ENCODE data around the gene THSD4. TPM values are rescaled to one million over a fixed set of nuclear protein-coding genes. Genes with fewer than 3 reads are reported as not detected.

Gene THSD4
- total and polyA plus RNA-seq, 4 donors, result 6.0 to 42.4 (median 18.5) TPM

- H3K9me3 ChIP-seq (ENCODE audit: control insufficient read depth in 4 of 4, insufficient read depth in 3 of 4, low read length in 3 of 4), result no peaks in the 10 kb centered on the region
- TF ChIP-seq CTCF (IDR thresholded peaks at IDR 0.05; ENCODE audit: control extremely low read depth, extremely low read depth), result no peak
- no peaks in the 10 kb centered on the region for H3K27me3 ChIP-seq (ENCODE audit: control insufficient read depth in 3 of 3, insufficient read depth in 3 of 3, low read length in 2 of 3)
- no peak overlapping the region for H3K27ac ChIP-seq (ENCODE audit: low read depth in 1 of 2, low read length in 1 of 2)
- H3K4me1 ChIP-seq (ENCODE audit: control insufficient read depth in 5 of 5, insufficient read depth in 5 of 5, low read length in 5 of 5), result peaks cover 0 to 3% (median 0%) of the 10 kb centered on the region in 5 donors
- no peak for DNase-seq
- H3K36me3 ChIP-seq (ENCODE audit: control insufficient read depth in 4 of 4, insufficient read depth in 4 of 4, low read length in 4 of 4), result no peaks in the 10 kb centered on the region
- no peak overlapping the region for H3K4me3 ChIP-seq
- ATAC-seq (ENCODE audit: insufficient read depth, low FRiP score), result no peak
- H3K9ac ChIP-seq (ENCODE audit: insufficient read depth in 1 of 2, low read length in 2 of 2), result no peak overlapping the region
These were observed 27.1 kb upstream of the THSD4 start for GRCh38 chr15:71088155-71088554.

DNA sequence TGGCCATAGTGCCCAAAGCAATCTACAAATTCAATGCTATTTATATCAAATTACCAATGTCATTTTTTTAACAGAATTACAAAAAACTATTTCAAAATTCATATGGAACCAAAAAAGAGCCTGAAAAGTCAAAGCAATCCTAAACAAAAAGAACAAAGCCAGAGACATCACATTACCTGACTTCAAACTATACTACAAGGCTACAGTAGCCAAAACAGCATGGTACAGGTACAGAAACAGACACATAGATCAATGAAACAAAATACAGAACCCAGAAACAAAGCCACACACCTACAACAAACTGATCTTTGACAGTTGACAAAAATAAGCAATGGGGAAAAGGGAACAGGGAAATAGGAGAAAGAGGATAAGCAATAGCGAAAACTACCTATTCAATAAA, 26.6 kb upstream of the THSD4 start:
- Histone ChIP-seq H3K27ac (ENCODE audit: low read depth in 1 of 2, low read length in 1 of 2) (no peak overlapping the region), H3K9ac (ENCODE audit: insufficient read depth in 1 of 2, low read length in 2 of 2) (no peak overlapping the region), H3K36me3 (ENCODE audit: control insufficient read depth in 4 of 4, insufficient read depth in 4 of 4, low read length in 4 of 4) (no peaks in the 10 kb centered on the region), H3K4me1 (ENCODE audit: control insufficient read depth in 5 of 5, insufficient read depth in 5 of 5, low read length in 5 of 5) (peaks cover 0 to 5% (median 0%) of the 10 kb centered on the region in 5 donors), H3K4me3 (no peak overlapping the region), H3K27me3 (ENCODE audit: control insufficient read depth in 3 of 3, insufficient read depth in 3 of 3, low read length in 2 of 3) (no peaks in the 10 kb centered on the region), H3K9me3 (ENCODE audit: control insufficient read depth in 4 of 4, insufficient read depth in 3 of 4, low read length in 3 of 4) (no peaks in the 10 kb centered on the region)
- no peak for DNase-seq
- ATAC-seq (ENCODE audit: insufficient read depth, low FRiP score), result no peak
- TF ChIP-seq CTCF (IDR thresholded peaks at IDR 0.05; ENCODE audit: control extremely low read depth, extremely low read depth), result no peak
- WGBS, 2 donors, result 98 to 100% methylated on average over 1 of the region's 1 CpG

DNA sequence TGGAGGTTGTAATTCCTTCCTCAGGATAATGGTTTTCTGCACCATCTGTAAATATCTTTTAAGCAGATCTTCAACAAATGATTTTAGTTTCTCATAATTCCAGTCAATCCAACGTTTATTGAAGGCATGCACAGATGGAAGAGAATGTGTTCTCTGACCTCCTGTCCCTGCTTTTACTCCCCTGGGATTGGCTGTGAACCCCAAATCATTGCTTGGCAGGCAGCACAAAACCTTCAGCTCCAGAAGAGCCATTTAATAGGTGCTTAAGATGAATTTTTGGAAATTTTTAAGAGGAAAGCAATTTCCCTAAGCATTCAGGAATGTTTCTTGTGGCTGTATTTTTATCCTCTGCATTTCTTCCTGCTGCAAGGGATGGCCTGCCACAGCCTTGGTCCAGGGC, 25.5 kb upstream of the THSD4 start:
- H3K4me1 ChIP-seq (ENCODE audit: control insufficient read depth in 5 of 5, insufficient read depth in 5 of 5, low read length in 5 of 5), result peaks cover 0 to 2% (median 0%) of the 10 kb centered on the region in 5 donors
- H3K27me3 ChIP-seq (ENCODE audit: control insufficient read depth in 3 of 3, insufficient read depth in 3 of 3, low read length in 2 of 3), result no peaks in the 10 kb centered on the region
- ATAC-seq (ENCODE audit: insufficient read depth, low FRiP score), result no peak
- no peak overlapping the region for H3K27ac ChIP-seq (ENCODE audit: low read depth in 1 of 2, low read length in 1 of 2)
- H3K9me3 ChIP-seq (ENCODE audit: control insufficient read depth in 4 of 4, insufficient read depth in 3 of 4, low read length in 3 of 4), result peaks cover 0 to 3% (median 0%) of the 10 kb centered on the region in 4 donors
- no peak overlapping the region for H3K9ac ChIP-seq (ENCODE audit: insufficient read depth in 1 of 2, low read length in 2 of 2)
- TF ChIP-seq CTCF (IDR thresholded peaks at IDR 0.05; ENCODE audit: control extremely low read depth, extremely low read depth), result no peak
- no peak for DNase-seq
- WGBS, 2 donors, result 40 to 62% methylated on average over 1 of the region's 1 CpG
- H3K4me3 ChIP-seq, result no peak overlapping the region
- no peaks in the 10 kb centered on the region for H3K36me3 ChIP-seq (ENCODE audit: control insufficient read depth in 4 of 4, insufficient read depth in 4 of 4, low read length in 4 of 4)

DNA sequence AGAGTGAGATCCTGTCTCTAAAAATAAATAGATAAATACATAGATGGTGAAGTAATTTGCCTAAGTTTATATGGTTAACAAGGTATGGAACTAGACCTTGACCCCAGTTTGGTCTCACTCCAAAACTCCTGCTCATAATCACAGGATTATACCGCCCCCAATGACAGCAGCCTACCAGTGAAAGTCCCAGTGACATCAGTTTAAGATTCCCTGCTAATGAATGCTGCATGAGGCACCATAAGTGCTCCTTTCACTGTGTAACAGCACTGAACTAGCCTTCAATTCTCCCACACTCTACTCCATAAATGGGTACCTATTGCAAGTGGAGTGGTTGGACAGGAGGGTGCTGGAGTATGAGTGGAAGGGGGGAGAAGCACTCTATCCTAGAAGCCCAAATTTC, 23.7 kb upstream of the THSD4 start:
- no peak overlapping the region for H3K9ac ChIP-seq (ENCODE audit: insufficient read depth in 1 of 2, low read length in 2 of 2)
- H3K4me1 ChIP-seq (ENCODE audit: control insufficient read depth in 5 of 5, insufficient read depth in 5 of 5, low read length in 5 of 5), result peaks cover 0 to 2% (median 0%) of the 10 kb centered on the region in 5 donors
- TF ChIP-seq CTCF (IDR thresholded peaks at IDR 0.05; ENCODE audit: control extremely low read depth, extremely low read depth), result no peak
- no peaks in the 10 kb centered on the region for H3K36me3 ChIP-seq (ENCODE audit: control insufficient read depth in 4 of 4, insufficient read depth in 4 of 4, low read length in 4 of 4)
- no peak overlapping the region for H3K4me3 ChIP-seq
- H3K9me3 ChIP-seq (ENCODE audit: control insufficient read depth in 4 of 4, insufficient read depth in 3 of 4, low read length in 3 of 4), result peaks cover 0 to 3% (median 0%) of the 10 kb centered on the region in 4 donors
- ATAC-seq (ENCODE audit: insufficient read depth, low FRiP score) (no peak), DNase-seq (no peak)
- WGBS, 2 donors, result 76 to 89% methylated on average over 1 of the region's 1 CpG
- H3K27me3 ChIP-seq (ENCODE audit: control insufficient read depth in 3 of 3, insufficient read depth in 3 of 3, low read length in 2 of 3), result no peaks in the 10 kb centered on the region
- H3K27ac ChIP-seq (ENCODE audit: low read depth in 1 of 2, low read length in 1 of 2), result no peak overlapping the region

Measured in lung (tissue), 12 donors.